Subcutaneous adipose tissue (tissue), 4 donors: ENCODE measurements around the gene IGHMBP2. TPM values are rescaled to one million over a fixed set of nuclear protein-coding genes. Genes with fewer than 3 reads are reported as not detected.

Experiments
- total RNA-seq, 4 donors: library from RNA; depleted of rRNA; stranded (reverse); fragments of >200 nt; gene quantifications; one replicate each; pipeline ENCODE4 v1.1.0, GENCODE V29; 2016
- TF ChIP-seq, protein P1 (sequence below): fragments of 450-650 bp; IDR thresholded peaks from one replicate; pipeline ENCODE4 v1.5.1; 2016; ENCODE audit warnings: low read depth, mild to moderate bottlenecking, control low read depth, antibody characterized with exemption, moderate library complexity

IGHMBP2 gene
- total RNA-seq, 4 donors from 2014 or later = 7.0 to 21.9 (median 11.4) TPM

DNA sequence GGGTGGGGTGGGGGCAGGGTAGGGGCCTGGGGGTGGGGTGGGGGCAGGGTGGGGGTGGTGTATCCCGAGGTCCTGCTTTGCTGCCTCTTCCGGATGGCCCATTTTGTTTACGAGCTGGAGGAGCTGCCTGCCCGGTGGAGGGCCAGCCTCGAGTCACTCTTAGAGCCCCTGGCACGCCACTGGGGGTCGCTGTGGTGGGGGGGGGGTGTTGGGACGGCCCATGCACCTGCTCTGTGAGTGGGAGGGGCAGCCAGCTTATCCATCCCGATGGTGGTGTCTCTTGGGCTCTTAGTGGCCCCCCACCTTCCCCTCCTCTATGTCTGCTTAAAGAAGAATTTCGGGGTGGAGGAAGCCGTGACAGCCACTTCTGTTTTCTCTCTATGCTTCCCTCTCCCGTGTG, 52.5 kb downstream of the IGHMBP2 start:
- TF ChIP-seq, protein P1, sequence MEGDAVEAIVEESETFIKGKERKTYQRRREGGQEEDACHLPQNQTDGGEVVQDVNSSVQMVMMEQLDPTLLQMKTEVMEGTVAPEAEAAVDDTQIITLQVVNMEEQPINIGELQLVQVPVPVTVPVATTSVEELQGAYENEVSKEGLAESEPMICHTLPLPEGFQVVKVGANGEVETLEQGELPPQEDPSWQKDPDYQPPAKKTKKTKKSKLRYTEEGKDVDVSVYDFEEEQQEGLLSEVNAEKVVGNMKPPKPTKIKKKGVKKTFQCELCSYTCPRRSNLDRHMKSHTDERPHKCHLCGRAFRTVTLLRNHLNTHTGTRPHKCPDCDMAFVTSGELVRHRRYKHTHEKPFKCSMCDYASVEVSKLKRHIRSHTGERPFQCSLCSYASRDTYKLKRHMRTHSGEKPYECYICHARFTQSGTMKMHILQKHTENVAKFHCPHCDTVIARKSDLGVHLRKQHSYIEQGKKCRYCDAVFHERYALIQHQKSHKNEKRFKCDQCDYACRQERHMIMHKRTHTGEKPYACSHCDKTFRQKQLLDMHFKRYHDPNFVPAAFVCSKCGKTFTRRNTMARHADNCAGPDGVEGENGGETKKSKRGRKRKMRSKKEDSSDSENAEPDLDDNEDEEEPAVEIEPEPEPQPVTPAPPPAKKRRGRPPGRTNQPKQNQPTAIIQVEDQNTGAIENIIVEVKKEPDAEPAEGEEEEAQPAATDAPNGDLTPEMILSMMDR = no peak

DNA sequence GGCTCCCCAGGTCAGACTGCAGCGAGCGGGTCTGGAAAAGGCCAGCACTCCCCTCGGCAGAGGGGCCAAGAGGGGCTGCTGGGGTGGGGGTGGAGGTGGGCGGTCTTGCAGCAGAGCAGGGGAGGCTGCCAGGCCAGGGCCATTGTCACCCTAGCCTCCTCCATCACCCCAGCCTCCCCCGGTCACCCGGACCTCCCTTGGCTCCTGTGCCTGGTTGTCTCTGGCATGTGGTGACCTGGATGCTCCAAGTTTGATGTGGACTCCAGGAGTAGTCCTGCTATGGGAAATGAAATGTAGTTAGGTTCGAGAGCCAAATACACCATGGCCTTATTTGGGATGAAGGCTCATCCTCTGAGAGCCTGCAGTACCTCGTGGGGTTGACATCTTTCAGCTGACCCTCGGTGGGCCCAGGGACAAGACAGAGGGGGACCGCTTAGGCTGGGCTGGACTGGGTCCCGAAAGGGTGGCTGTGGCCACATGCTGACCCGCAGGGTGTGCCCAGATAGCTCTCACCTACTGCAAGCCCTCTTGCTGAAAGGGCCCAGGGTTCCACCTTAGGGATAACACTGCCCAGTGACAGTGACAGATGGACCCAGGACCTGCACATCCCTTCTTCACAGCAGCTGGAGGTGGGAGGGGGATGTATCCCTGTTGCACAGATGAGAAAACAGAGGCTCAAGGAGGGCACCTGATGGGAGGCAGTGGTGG, 53.0 kb downstream of the IGHMBP2 start:
- TF ChIP-seq, protein P1 = no peak

DNA sequence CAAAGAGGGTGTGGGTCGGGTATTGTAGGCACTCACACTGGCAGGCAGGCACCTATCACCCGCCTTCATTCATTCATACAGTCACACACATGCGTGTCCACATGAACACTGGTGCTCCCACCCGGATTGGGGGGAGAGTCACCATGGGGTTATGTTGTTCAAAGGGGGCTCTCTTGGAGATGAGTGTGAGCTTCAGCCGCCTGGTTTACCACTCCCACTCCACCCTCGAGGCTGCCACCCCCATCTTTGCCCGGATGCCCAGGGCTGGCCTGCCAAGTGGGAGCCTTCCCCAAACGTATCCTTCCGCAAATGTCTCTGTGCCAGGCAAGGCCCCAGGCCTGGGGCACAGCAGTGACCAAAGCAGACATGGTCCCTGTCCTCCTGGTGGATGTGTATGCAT, 54.5 kb downstream of the IGHMBP2 start:
- TF ChIP-seq, protein P1 = no peak

DNA sequence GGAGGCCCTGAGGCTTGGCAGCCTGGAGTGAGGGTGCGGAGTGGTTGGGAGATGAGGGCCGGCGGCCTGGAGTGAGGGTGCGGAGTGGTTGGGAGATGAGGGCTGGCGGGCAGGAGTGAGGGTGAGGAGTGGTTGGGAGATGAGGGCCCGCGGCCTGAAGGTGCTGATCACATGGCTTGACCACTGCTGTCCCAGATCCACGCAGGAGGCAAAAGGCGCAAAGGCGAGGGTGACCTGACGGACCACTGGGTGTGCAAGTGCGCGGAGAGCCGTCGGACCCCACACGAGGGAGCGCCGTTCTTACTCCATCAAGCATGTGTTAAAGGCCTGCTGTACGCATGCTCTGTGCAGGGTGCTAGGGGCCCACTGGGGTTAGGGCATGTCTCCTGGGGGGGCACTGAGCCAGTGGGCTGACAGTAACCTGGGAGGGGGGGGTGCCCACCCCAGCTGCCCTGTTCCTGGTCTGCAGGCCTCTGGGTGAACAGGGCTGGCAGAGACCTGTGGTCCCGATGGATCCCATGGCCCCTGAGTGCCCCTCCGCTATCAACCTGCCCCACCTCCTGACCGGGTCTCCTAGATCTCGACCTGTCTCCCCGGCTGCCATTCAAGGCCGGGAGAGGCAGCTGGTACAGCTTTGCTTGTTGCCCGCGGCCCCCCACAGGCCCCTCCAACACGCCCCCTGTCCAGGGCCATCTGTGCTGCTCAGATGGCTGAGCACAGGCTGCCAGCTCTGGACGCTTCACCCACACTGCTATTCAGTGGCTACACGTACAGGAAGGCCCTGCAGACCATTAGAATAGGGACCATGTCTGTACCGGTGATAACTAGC, 56.0 kb downstream of the IGHMBP2 start:
- TF ChIP-seq, protein P1 = no peak

DNA sequence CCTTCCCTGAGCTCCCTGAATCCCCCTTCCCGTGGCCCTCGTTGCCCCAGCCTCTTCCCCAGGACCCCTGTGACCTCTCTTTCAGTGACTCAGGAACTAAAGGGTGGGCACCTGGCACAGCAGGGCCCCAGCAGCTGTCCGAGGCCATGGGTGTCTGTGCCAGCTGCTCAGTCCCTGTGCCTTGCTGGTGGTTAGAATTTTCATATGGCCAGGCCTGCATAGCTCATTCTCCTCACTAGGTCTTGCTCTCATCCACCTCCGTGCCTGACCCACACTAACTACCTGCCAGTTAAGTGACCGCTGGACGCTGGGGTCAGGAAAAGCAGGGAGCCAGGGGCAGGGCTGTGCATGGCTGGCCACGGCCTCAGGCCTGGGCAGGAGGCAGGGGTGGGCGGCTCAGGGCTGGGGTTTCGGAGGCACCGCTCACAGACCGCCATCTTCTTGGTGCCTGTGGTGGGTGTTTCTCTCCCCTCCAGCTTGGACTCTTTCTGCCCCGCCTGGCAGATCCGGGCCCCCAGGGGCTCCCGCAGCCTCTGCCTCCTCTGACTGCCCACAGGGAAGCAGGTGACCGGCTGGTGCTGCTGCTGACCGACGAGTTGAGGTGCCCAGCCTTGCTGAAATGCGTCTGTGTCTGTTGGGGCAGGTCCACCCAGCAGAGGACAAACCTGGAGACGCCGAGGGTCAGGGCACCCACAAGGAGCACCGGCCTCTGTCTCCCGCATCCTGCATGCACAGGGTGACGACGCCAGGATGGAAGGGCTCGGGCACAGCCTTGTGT, 56.8 kb downstream of the IGHMBP2 start:
- TF ChIP-seq, protein P1 = no peak

DNA sequence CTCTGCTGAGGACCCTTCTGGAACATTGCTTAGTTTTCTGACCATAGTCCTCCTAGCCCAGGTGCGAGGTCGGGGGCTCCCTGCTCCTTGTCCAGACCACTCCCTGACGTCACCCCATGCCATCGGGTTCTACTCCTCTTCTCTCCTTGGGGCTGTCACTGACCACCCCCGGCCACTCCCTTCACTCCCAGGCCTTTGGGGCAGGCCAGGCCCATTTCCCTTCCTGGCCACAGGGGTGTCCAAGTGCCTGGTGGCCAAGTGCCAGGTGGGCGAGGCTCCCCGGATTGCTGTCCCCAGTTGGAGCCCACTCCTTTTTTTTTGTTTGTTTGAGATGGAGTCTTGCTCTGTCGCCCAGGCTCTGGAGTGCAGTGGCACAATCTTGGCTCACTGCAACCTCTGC, 57.6 kb downstream of the IGHMBP2 start:
- TF ChIP-seq, protein P1 = no peak
